HepG2 (cell line): ENCODE data around the gene SUN5. TPM values are rescaled to one million over a fixed set of nuclear protein-coding genes. Genes with fewer than 3 reads are reported as not detected.

Experiments used
- ATAC-seq: fragments of 200-7000 bp; cut with Tn5 transposase; 3 replicates; pipeline ENCODE4 v1.9.1; 2020; ENCODE audit warnings: mild to moderate bottlenecking, moderate library complexity
- BruUV-seq: library from RNA; stranded (reverse); fragments of 400-500 nt; replicated peaks from 2 replicates; lab custom pipeline; 2021; lab: Mats Ljungman, UMichigan
- CTCF ChIA-PET: fragments of 300-600 bp; formaldehyde crosslinking; extraction: SDS; loops from one replicate; lab custom pipeline; 2021; ENCODE audit warnings: low total read pairs, inconsistent platforms, low intra/inter-chr PET ratio; lab: Yijun Ruan, JAX
- POLR2A ChIA-PET: fragments of 350-600 bp; sonication (Branson Sonifier 250); formaldehyde crosslinking; loops from one replicate; lab custom pipeline; 2020; ENCODE audit warnings: antibody characterized with exemption, inconsistent platforms; lab: Yijun Ruan, JAX
- DNase-seq: peaks from one replicate; pipeline ENCODE4 v3.0.0-alpha.2; 2015; ENCODE audit warnings: low spot score
- FAIRE-seq: peaks from 3 replicates; lab custom pipeline; 2011; peaks lifted over from hg19 to GRCh38; lab: Jason Lieb, UNC
- H2AFZ ChIP-seq: one replicate; pipeline ENCODE4 v1.6.1; 2011; ENCODE audit warnings: low read length, inconsistent platforms
- H3K27ac ChIP-seq: fragments of 300-600 bp; 3 replicates; pipeline ENCODE4 v1.8.0; 2011; ENCODE audit warnings: mixed run types, mild to moderate bottlenecking, mixed read lengths, low read length, inconsistent platforms; ENCODE audit not compliant: insufficient read depth; ENCODE audit errors: extremely low read length
- H3K27me3 ChIP-seq, 2 experiments: fragments of 200-600 bp in 1 of 2; 2 replicates in 1 of 2; 3 replicates in 1 of 2; pipeline versions ENCODE4 v1.6.0 to v1.8.0; 2011; ENCODE audit warnings: low read length in 2 of 2, mild to moderate bottlenecking in 2 of 2, moderate library complexity in 2 of 2, inconsistent platforms in 1 of 2; ENCODE audit not compliant: insufficient read depth in 2 of 2, control insufficient read depth in 1 of 2
- H3K36me3 ChIP-seq, 2 experiments: fragments of 200-600 bp in 1 of 2; replicated peaks in 1 of 2; 2 replicates in 1 of 2; 3 replicates in 1 of 2; pipeline versions ENCODE4 v1.5.1 to v1.8.0; 2011; ENCODE audit warnings: low read length in 2 of 2, inconsistent platforms in 1 of 2; ENCODE audit not compliant: insufficient read depth in 2 of 2, control insufficient read depth in 1 of 2
- H3K4me1 ChIP-seq: 2 replicates; pipeline ENCODE4 v1.5.1; 2012; ENCODE audit warnings: low read length, inconsistent platforms; ENCODE audit not compliant: insufficient read depth
- H3K4me2 ChIP-seq: 2 replicates; pipeline ENCODE4 v1.6.0; 2011; ENCODE audit warnings: low read depth, low read length, inconsistent platforms
- H3K4me3 ChIP-seq, 3 experiments: fragments of 200-600 bp in 1 of 3; sonication (generic), shearing (Covaris generic) in 1 of 3; replicated peaks in 1 of 3; 2 replicates each; pipeline ENCODE4 v1.5.1; 2011 to 2016; ENCODE audit warnings: low read length in 3 of 3, inconsistent platforms in 2 of 3, low read depth in 2 of 3, mild to moderate bottlenecking in 2 of 3, control low read depth in 1 of 3, mixed read lengths in 1 of 3; ENCODE audit not compliant: insufficient read depth in 1 of 3
- H3K79me2 ChIP-seq: one replicate; pipeline ENCODE4 v1.6.1; 2011; ENCODE audit warnings: low read length, inconsistent platforms; ENCODE audit not compliant: insufficient read depth
- H3K9ac ChIP-seq: 2 replicates; pipeline ENCODE4 v1.6.0; 2011; ENCODE audit warnings: mild to moderate bottlenecking, low read depth, low read length, inconsistent platforms; ENCODE audit not compliant: insufficient read depth
- H3K9me3 ChIP-seq: 2 replicates; pipeline ENCODE4 v1.5.1; 2012; ENCODE audit warnings: mild to moderate bottlenecking, low read length
- H4K20me1 ChIP-seq: 2 replicates; pipeline ENCODE4 v1.6.0; 2011; ENCODE audit warnings: inconsistent platforms, mild to moderate bottlenecking, low read length, moderate library complexity; ENCODE audit not compliant: insufficient read depth
- ADNP ChIP-seq: sonication (generic); formaldehyde crosslinking; IDR thresholded peaks from 2 replicates; pipeline ENCODE4 v1.4.0; 2020; ENCODE audit warnings: missing genetic modification reagents
- ATRX ChIP-seq: sonication (generic); formaldehyde crosslinking; IDR thresholded peaks from 2 replicates; pipeline ENCODE4 v1.4.0; 2020; ENCODE audit warnings: missing genetic modification reagents, borderline replicate concordance
- GLI4 ChIP-seq: sonication (generic); formaldehyde crosslinking; IDR thresholded peaks from 2 replicates; pipeline ENCODE4 v1.5.1; 2020; ENCODE audit warnings: missing genetic modification reagents, mild to moderate bottlenecking, moderate library complexity, borderline replicate concordance
- MAZ ChIP-seq, 2 experiments: sonication (generic) in 1 of 2; formaldehyde crosslinking in 1 of 2; IDR thresholded peaks; 2 replicates each; pipeline versions ENCODE4 v1.5.0 to v1.6.1; 2012 to 2020; ENCODE audit warnings: low read depth in 2 of 2, mild to moderate bottlenecking in 2 of 2, borderline replicate concordance in 1 of 2, improper control_type of control experiment in 1 of 2, low read length in 1 of 2, missing genetic modification reagents in 1 of 2, moderate library complexity in 1 of 2
- NR2F6 ChIP-seq, 2 experiments: IDR thresholded peaks; 2 replicates each; pipeline ENCODE4 v1.6.1; 2016; ENCODE audit warnings: antibody characterized with exemption in 1 of 2, mild to moderate bottlenecking in 1 of 2
- STAG1 ChIP-seq: sonication (generic); formaldehyde crosslinking; IDR thresholded peaks from 2 replicates; pipeline ENCODE4 v1.4.0; 2020; ENCODE audit warnings: missing genetic modification reagents
- ZBTB7A ChIP-seq: sonication (generic); formaldehyde crosslinking; IDR thresholded peaks from 2 replicates; pipeline ENCODE4 v1.8.0; 2022; ENCODE audit warnings: mild to moderate bottlenecking, missing genetic modification reagents
- ZNF3 ChIP-seq: IDR thresholded peaks from 2 replicates; pipeline ENCODE4 v1.7.0; 2017; ENCODE audit warnings: inconsistent platforms
- ZNF549 ChIP-seq: sonication (generic); formaldehyde crosslinking; IDR thresholded peaks from 2 replicates; pipeline ENCODE4 v1.5.0; 2020; ENCODE audit warnings: missing genetic modification reagents
- WGBS: methylation state at CpG from one replicate; pipeline ENCODE4 v1.1.6; 2017; ENCODE audit warnings: low lambda C conversion rate; 5-methylcytosine and 5-hydroxymethylcytosine counted together
- in situ Hi-C: cut with HindIII; loops from 2 replicates; pipeline ENCODE4 v1.10.0; 2017; ENCODE audit warnings: low pct_unique_long_range_greater_than_20kb; ENCODE audit not compliant: extremely low pct_ligation_motif_present
- intact Hi-C: fragments of 100-400 bp; cut with micrococcal nuclease; formaldehyde crosslinking; loops from one replicate; pipeline ENCODE4 v1.10.0; 2022; ENCODE audit not compliant: unreplicated experiment
- polyA plus RNA-seq, 8 experiments: library from polyadenylated mRNA; depleted of rRNA in 3 of 8; stranded (reverse) in 7 of 8; unstranded in 1 of 8; fragments of >200 nt; fragmentation: Illumina TruSeq in 4 of 8; extraction: Trizol in 4 of 8; gene quantifications; 2 replicates each; pipeline versions ENCODE4 v1.2.1 to v1.2.3, GENCODE V29; 2011 to 2016; ENCODE audit warnings: low read depth in 4 of 8, missing spikeins in 1 of 8, mixed read lengths in 1 of 8; ENCODE audit not compliant: insufficient read depth in 1 of 8
- total RNA-seq, 5 experiments: library from RNA; depleted of rRNA; stranded (reverse); fragments of >200 nt; fragmentation: Illumina TruSeq; extraction: Trizol; gene quantifications; 2 replicates each; pipeline ENCODE4 v1.2.3, GENCODE V29; 2016; ENCODE audit warnings: low read depth in 1 of 5

SUN5 gene
- total and polyA plus RNA-seq, 2 of the 13 experiments (the other 11 are each of a cell fraction or from before 2014, with no cell fraction given), result not detected

GRCh38 chr20:32965115-32965514, 39.1 kb downstream of the SUN5 start:
- POLR2A ChIA-PET, result no interaction called here
- Histone ChIP-seq H3K4me2 (no peak overlapping the region), H3K9ac (no peak overlapping the region), H3K4me3 (no peak overlapping the region), H3K27me3 (peaks cover 16 to 80% of the 10 kb centered on the region in 2 experiments), H3K27ac (no peak overlapping the region), H2AFZ (no peak overlapping the region), H3K36me3 (no peaks in the 10 kb centered on the region), H3K9me3 (no peaks in the 10 kb centered on the region)
- no TSS peak for BruUV-seq
- ATAC-seq (no peak), FAIRE-seq (no peak)
- CTCF ChIA-PET, result no interaction called here
- in situ Hi-C loops, result no loop called here
- no peak for TF ChIP-seq ZBTB7A (CRISPR knock-in tag)
- TF ChIP-seq, all 625 proteins: peak for 0
- Histone ChIP-seq H3K4me1 (peaks cover 7% of the 10 kb centered on the region; the same call in 1 of the 2 replicates), H4K20me1 (no peaks in the 10 kb centered on the region), H3K79me2 (no peaks in the 10 kb centered on the region)
- 36% methylated on average over 8 of the region's 8 CpGs for WGBS
- no peak for DNase-seq
- intact Hi-C loops, result no loop called here

GRCh38 chr20:32964575-32964974, 39.7 kb downstream of the SUN5 start:
- Histone ChIP-seq H3K36me3 (no peaks in the 10 kb centered on the region), H3K27me3 (peaks cover 16 to 81% of the 10 kb centered on the region in 2 experiments), H4K20me1 (no peaks in the 10 kb centered on the region), H3K9me3 (no peaks in the 10 kb centered on the region), H3K4me2 (no peak overlapping the region), H3K4me3 (no peak overlapping the region), H3K9ac (no peak overlapping the region), H3K79me2 (no peaks in the 10 kb centered on the region), H3K4me1 (peaks cover 7% of the 10 kb centered on the region; the same call in 1 of the 2 replicates), H3K27ac (no peak overlapping the region), H2AFZ (no peak overlapping the region)
- FAIRE-seq (no peak), DNase-seq (no peak), ATAC-seq (no peak)
- BruUV-seq, result no TSS peak
- intact Hi-C loops (no loop called here), in situ Hi-C loops (no loop called here)
- ChIA-PET CTCF (no interaction called here), POLR2A (no interaction called here)
- 30% methylated on average over 6 of the region's 6 CpGs for WGBS
- TF ChIP-seq MAZ (IDR thresholded peaks at IDR 0.05; ENCODE audit: borderline replicate concordance, low read depth, low read length) (no peak), MAZ (CRISPR knock-in tag; IDR thresholded peaks at IDR 0.05; ENCODE audit: low read depth) (no peak), ADNP (CRISPR knock-in tag) (no peak), ATRX (CRISPR knock-in tag) (no peak), ZNF3 (CRISPR knock-in tag) (no peak), ZNF549 (CRISPR knock-in tag) (no peak), STAG1 (CRISPR knock-in tag) (no peak), NR2F6 (IDR thresholded peaks at IDR 0.05) (no peak), NR2F6 (CRISPR knock-in tag; IDR thresholded peaks at IDR 0.05) (no peak), GLI4 (CRISPR knock-in tag) (no peak)
